Retina (tissue), 1 donor: ENCODE measurements around the gene RBM39.
"Not testable (repeated sequence)": the region's sequence is repeated elsewhere in the genome, so short reads cannot be mapped to it uniquely, and the experiment has no call there.

Experiments
- DNase-seq: peaks from one replicate; pipeline ENCODE4 v3.0.0-alpha.2; 2016

Gene RBM39

DNA sequence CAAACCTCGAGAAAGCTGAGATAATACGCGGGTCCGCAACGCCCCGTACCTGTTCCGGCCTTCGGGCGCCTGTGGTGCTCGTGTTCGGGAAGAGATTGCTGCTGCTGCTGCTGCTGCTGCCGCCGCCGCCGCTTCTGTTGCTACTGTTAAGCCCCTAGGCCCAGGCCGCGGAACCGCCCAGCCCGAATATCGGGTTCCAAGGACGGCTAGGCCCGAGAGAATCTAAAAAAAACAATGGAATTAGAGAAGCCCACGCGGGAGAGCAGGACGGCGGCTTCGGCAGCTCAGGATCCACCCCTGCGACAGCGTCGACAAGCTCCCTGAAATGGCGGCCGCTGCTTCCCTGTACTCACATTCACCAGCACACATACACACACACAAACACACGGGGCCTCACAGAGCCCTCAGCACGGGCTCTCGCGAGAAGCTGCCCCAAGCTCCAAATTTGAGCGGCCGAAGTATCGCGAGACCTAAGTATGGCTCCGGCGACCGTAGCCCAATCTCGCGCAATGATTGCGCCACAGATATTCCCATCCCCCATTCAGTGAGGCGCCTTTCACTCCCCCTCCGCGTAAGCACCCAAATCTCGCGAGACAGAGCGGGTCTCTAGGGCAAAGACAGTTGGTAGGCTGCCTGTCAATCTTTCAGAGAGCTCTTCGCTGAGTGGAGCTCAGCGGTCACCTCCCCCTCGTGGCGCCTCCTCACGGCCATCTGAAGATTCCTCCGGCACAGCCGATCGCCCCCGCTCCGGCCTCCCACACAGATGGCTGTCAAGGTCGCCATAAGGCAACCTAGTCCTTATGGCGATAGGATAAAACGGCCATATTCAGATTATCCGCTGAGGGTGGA lies at the start of gene RBM39:
RBM39 (minus strand) TSS at position 369 of the 849 bp plus-strand sequence. CDS start 1,386 bp downstream, outside the sequence.
- peak; percentile 100 for DNase-seq

DNA sequence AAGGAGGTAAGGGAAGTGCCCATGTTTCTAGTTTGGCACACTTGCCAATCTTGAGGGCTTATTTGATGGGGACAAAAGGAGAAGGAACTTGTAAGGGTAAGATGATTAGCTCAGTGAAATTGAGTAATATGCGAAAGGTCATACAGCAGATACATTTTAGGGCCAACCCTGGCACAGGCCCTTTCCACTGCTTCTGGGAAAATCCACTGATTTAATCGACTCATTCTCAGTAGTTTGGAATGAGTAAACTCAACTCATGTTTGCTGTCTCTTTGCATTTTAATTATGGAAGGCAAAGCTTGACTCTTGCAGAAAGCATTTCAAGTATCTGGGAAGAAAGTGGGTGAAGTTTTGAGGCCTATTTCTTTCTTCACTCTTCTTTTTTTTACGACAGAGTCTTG lies 49.8 kb upstream of the RBM39 start:
- no peak for DNase-seq

DNA sequence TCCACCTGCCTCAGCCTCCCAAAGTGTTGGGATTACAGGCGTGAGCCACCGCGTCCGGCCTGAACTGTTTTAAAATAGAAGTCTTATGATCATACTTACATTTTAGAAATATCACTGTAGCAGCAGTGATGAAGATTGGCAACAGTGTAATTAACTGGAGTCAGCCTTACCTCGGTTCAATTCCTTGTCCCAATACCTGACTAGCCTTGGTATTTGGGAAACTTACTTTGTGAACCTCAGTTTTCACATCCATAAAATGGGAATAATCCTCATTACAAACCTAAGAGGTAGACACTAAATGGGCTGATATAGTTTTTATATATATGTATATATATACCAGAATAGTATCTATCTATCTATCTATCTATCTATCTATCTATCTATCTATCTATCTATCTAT lies 49.0 kb upstream of the RBM39 start:
- no peak for DNase-seq

DNA sequence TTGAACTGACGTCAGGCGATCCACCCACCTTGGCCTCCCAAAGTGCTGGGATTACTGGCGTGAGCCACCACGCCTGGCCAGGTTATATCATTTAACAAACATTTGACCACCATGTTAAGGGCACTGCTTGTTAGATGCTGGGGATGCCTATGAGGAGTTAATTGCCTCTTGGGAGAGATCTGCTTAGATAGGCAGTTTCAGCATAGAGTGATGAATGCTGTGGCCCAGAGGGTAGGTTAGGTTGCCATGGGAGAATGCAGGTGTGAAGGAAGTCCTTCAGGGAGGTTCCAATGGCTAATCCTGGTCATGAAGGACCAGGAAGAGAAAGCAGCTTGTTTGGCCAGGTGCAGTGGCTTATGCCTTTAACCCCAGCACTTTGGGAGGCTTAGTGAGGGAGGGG lies 46.7 kb upstream of the RBM39 start:
- no peak for DNase-seq

DNA sequence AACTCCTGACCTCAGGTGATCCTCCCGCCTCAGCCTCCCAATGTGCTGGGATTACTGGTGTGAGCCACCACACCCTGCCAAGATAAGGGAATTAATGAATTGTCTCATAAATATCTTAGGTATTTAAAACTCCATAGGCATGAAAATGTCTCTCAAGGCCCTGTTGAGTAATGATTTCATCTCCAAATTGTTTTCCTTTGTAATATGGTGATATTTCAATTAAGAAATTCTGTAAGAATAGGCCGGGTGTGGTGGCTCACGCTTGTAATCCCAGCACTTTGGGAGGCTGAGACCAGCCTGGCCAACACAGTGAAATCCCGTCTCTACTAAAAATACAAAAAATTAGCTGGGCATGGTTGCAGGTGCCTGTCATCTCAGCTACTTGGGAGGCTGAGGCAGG lies 43.5 kb upstream of the RBM39 start:
- not testable (repeated sequence) for DNase-seq

DNA sequence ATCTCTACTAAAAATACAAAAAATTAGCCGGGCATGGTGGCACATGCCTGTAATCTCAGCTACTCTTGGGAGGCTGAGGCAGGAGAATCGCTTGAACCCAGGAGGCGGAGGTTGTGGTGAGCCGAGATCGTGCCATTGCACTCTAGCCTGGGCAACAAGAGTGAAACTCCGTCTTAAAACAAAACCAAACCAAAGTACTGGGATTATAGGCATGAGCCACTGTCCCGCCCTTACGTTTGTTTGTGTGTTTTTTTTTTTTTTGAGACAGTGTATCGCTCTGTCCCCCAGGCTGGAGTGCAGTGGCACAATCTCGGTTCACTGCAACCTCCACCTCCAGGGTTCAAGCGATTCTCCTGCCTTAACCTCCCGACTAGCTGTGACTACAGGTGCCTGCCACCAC lies 41.8 kb upstream of the RBM39 start:
- not testable (repeated sequence) for DNase-seq

DNA sequence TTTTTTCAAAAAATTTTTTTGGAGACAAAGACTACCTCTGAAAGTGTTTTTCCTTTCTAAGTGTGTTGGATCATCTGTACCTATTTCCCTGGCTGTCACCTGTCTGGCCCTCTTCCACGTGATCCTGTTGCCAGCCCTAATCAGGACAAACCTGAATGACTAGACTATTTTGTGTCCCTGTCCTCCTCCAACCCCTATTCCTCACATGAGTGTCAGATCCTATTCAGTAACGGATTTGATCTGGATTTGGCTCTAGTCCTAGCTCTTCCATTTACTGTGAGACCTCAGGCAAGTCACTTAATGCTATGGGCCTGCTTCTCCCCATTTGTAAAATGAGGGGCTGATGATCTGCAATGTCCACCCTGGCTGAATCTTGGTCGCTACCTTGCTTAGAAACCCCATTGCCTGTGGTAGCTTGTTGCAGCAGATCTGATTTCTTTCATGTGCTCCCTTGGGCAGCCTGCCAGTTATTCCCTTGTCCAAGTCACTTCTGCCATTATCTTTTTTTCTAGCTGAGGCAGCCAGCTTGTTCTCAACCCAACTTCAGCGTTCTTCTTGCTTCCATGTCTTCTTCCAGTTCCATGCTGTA lies 34.5 kb upstream of the RBM39 start:
- no peak for DNase-seq

DNA sequence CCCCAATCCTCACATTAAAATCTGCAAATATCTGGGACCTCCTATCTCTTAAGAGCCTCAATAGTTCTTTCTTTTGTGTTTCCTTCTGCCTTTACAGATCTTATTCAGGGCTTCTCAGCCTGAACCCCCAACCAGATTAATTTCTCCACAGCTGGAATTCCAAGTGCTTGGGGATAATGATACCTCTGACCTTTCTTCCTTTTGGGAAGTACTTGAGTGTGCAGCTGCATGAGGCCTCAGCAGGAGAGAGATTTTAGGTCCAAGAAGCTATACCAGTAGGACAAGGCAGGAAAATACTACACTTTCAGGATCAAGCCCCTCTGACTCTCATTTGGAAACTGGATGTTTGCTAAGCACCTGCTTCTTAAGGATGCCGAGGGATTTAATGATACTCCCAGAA lies 32.3 kb upstream of the RBM39 start:
- DNase-seq = no peak

DNA sequence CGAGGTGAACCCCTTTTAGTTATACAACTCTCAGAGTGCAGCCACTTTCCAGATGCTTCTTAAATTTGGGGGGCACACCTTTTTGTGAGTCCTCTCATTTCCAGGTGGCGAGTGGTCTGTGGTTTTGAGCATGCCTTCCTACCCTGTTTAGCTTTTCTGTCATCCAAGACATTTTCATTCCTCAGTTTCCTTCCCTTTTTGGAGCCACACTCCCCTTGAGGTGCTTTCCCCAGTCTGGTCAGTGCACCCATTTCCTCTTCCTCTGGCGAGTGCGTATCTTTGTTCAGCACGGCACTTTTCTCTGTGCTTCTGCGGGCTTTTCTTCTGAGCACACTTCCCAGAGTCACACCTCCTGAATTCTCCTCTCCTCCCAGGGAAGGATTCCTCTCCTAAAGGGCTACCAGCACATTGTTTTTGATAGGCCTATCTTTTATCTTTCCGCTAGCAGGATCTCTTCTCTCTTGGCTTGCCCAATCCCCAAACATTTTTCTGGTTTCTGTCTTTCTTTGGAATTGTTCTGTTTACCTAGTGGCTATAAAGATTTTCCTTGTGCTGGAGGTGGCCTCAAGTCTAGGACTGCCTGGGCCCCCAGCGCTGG lies 31.2 kb upstream of the RBM39 start:
- DNase-seq = no peak

DNA sequence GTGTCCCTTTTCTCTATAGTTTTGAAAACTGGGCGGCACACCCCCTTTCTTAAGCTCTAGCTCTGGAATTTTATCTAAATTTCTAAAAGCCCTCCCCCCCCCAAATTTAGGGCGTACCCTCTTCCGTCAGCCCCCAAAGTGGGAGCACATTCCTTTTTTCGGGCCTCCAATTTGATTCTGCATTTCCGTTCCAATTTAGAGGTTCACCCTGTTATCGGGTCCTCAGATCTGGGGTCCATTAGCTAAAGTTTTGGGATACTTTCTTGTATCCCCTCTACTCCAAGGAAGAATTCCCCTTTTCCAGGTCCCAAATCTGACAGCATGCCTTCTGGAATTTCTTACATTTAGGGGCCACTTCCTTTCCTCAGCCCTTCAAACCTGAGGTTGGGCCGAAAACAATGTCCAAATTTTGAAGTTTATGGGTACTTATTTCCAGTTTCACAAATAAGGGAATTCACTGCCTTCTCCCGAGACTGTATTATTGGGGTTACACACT lies 30.6 kb upstream of the RBM39 start:
- DNase-seq = no peak

DNA sequence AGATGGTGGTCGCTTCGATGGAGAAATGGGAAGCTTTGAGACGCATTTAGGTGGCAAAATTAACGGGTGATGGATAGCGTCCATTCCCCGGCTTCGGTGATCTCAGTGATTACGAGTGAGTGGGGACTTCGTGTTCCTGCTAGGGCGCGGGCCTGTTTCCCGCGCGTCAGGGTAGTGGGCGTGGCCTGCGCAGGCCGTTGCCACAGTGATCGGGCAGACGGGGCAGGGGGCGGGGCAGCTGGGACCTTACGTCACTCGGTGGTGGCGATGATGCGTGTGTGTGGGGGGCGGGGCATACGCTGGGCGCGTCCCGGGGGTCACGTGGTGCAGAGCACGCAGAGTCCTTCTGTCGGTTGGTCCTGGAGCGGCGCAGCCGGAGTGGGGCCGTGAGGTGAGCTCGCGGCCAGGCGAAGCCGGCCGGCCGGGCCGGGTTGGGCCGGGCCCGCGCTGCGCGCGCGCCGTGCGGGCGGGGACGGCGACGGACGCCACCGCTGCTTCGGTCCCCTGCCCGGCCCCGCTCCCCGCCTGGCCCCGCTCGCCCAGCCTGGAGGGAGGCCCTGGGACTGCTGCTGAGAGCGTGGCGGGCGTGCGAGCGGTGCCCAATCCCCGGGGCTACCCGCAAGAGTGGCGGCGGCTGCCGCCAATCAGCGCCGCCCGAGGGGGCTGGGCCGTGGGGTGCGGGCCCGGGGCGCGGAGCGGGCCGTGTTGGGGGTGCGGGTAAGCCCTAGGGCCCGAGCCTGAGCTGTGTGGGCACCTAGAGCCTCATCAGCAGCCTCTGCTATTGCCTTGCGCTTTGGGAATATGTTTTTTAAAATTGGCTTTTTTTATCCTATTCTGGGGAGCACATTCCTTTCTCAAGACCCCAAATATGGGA lies 29.9 kb upstream of the RBM39 start, which contains the start of gene PHF20:
PHF20 (plus strand) TSS at position 327 of the 874 bp plus-strand sequence. CDS start 29,508 bp downstream, outside the sequence.
- DNase-seq = peak; percentile 90

DNA sequence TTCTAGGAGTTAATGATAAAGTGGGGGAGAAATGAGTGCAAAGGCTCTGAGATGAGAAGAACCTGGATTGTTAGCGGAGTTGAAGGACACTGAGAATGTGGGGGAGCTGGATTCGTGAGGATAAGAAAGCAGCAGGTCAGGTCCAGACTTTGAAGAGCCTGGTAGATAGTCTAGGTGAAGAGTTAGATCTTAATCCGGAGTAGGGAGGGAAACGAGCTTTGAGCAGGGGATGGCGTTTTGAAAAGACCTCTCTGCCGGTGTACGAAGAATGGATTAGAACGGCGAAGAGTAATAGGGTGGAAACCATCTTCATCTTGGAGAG lies 29.3 kb upstream of the RBM39 start:
- no peak for DNase-seq

DNA sequence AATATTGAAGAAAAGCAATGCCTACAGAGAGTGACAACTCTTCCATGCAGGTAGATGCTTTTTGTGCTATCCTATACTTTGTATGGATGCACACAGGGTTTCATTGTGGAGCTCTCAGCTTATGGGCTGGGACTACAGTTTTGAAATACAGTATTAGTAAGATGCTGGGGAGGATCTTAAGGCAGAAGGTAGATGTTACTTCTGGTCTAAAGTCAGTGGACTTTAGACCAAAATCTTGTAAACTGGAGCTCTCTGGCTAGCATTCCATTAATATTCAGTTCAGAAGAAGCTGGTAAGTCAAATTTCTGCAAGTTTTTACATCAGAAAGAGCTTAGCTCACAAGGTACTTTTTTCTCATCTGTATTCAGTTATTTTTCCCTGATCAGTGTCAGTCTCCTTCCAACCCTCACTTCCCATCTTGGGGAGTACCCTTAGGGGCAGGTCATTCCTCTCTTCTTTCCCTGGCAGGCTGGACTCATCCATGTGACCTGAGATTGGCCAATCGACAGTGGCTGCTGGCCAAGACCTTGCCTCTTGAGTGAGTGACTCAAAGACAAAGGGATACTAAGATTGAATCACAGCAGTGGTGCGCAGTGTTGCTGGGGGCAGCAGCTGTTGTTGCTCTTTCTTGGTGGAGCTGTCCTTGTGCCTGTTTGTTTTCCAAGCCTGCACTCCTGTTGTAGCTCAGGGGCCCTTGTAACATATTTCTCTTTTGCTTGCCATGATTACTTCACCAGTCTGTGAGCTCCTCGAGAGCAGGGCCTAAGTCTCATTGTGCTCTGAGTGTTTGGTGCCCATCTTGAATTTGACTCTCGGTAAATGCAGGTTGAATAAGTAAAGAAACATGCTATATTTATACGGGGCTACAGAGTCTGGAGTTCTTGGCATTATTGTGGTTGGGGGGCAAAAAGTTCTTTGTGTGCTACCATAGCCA lies 26.9 kb upstream of the RBM39 start:
- peak; percentile 65 for DNase-seq

DNA sequence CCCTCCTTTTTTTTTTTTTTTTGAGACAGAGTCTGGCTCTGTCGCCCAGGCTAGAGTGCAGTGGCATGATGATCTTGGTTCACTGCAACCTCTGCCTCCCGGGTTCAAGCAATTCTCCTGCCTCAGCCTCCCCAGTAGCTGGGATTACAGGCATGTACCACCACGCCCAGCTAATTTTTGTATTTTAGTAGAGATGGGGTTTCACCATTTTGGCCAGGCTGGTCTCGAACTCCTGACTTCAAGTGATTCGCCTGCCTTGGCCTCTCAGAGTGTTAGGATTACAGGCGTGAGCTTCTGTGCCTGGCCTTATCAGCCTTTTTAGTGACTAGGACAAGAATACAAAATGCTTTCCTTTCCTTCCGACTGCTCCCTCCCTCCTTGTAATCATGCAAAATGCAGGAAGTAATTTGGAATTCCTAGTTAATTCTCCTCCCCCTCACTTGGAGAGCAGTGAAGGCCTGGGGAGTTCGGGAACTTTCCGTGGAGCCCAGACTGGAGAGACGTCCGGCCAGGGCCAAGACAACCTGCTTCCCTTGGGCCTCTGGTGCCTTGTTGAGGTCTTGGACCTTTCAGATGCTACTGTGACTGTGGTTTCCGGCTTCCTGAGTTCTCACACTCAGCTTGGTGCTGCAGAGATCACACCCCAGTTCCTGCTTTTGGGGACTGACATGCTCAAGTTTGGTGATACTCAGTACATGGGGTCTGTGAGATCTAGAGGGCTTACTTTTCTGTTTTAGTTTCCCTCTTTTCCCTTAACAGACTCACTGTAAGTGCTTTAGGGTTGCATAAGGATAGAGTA lies 25.8 kb upstream of the RBM39 start:
- DNase-seq = no peak

DNA sequence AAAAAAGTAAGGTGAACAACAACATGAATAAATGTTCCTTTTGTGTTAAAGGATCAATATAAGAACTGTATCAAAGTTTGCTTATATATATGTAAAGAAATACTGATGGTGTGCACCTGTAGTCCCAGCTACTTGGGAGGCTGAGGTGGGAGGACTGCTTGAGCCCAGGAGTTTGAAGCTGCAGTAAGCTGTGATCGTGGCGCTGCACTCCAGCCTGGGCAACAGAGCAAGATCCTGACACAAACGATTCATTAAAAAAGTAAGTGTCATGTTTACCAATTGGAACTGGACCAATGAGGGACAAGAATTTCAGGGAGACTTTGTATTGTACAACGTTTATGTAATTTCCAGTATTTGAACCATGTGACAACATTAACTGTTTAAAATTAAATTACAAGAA lies 24.8 kb upstream of the RBM39 start:
- DNase-seq = no peak

DNA sequence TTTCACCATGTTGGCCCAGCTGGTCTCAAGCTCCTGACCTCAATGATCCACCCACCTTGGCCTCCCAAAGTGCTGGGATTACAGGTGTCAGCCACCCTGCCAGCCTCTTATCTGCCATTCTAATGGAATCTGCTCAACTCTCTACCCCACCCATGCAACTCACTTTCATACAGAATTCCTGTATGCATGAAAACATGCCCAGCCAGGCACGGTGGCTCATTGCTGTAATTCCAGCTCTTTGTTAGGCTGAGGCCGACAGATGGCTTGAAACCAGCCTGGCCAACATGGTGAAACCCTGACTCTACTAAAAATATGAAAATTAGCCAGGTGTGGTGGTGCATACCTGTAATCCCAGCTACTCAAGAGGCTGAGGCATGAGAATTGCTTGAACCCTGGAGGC lies 22.9 kb upstream of the RBM39 start:
- DNase-seq = not testable (repeated sequence)

DNA sequence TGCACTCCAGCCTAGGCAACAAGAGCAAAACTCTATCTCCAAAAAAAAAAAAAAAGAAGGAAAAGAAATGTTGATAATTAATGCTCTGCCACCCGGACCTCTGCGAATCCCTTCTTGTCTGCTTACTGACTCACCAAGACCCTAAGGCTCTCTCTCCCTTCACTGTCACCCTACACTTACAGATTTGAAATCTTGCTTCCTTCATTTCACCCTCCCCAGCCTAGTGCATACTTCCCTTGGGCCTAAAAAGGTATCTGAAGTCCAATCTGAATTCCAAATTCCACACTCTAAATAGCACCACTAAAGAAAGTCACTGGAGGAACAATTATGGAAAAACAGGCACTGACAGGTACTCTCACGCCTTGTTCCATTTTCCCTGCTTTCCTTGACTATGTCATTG lies 20.4 kb upstream of the RBM39 start:
- DNase-seq = no peak

DNA sequence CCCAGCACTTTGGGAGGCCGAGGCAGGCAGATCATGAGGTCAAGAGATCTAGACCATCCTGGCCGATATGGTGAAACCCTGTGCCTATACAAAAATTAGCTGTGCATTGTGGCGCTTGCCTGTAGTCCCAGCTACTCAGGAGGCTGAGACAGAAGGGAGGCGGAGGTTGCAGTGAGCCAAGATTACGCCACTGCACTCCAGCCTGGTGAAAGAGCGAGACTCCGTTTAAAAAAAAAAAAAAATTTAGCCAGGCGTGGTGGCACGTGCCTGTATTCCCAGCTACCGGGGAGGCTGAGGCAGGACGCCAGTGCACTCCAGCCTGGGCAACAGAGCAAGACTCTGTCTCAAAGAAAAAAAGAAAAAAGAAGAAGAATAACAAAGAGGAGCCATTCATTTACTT lies 19.5 kb upstream of the RBM39 start:
- DNase-seq = not testable (repeated sequence)

DNA sequence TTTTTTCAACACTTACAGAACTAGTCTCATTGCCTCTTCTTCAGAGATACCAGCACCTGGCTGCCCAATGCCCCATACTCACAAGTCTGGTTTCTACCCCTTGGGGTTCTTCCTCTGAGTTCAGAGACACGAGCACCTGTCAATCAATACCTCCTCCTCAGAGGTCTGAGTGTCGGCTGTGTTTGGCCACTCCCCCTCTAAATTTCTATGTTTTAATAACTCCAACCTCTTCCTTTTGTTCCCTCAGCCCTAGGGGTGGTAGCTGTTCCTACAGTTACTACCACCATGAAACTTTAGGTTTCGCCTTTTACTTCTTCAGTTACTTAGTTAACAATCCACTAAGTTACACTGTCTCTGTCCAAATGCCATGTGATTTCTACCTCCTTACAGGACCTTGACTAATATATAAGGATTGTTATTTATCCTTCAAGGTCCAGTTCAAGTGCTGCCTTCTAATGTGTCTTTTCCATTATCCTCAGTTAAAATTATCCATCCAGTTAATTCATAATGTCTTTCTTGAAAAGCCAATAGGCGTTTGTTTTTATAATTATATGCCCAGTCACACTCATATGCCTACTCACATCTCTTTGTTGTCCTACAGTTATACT lies 15.1 kb upstream of the RBM39 start:
- no peak for DNase-seq

DNA sequence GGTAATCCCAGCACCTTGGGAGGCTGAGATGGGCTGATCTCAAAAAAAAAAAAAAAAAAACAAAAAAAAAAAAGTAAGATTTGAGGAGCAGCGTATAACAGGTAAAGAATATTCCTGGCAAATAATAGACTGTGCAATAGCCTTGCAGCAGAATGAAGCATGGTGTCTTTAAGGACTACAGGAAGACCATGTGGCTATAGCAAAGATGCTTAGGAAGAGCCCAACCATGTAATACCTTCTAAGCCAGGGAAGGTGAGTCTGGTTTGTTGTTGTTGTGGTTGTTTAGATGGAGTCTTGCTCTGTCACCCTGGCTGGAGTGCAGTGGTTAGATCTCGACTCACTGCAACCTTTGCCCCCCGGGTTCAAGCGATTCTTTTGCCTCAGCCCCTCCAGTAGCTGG lies 14.3 kb upstream of the RBM39 start:
- no peak for DNase-seq

DNA sequence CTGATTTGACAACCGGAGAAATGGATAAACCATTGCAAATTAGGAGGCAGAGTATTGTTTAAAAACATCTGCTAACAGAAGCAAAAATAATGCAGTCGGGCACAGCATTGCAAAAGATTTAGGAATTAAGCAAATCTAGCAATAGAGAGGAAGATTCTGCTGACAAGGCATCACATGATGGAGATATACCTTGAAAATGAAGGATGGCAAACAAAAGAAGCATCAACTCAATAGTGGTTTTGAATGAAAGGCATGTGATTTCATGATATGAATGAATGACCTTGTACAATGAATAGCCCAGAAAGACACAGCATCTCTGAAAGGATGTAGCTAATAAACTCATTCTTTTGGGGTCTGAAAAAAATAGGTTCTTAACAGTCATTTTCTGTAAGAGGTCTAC lies 8.6 kb upstream of the RBM39 start:
- no peak for DNase-seq
